HG02763 (cell line): ENCODE measurements around the gene FRAT1.

Source experiments
- ATAC-seq: cut with Tn5 transposase; IDR thresholded peaks from one replicate; pipeline ENCODE4 v1.9.1; 2021; ENCODE audit warnings: mild to moderate bottlenecking, moderate library complexity; ENCODE audit not compliant: unreplicated experiment

Gene FRAT1

GRCh38 chr10:97363071-97363470 lies 44.0 kb downstream of the FRAT1 start:
- ATAC-seq: no peak

- ATAC-seq: no peak
Measured at GRCh38 chr10:97365761-97366351, 46.8 kb downstream of the FRAT1 start.

GRCh38 chr10:97366572-97366971 lies 47.5 kb downstream of the FRAT1 start:
- no peak for ATAC-seq

GRCh38 chr10:97367126-97367649 lies 48.1 kb downstream of the FRAT1 start:
- ATAC-seq: no peak
